NCI-H774 (cell line): ENCODE results near the gene PNLDC1.
A peak's percentile ranks its signal among the peaks of the same experiment; 100 is the strongest.
"Not testable (repeated sequence)": the region's sequence is repeated elsewhere in the genome, so short reads cannot be mapped to it uniquely, and the experiment has no call there.

Experiments used
- DNase-seq: peaks from one replicate; lab custom pipeline; 2025; lab: John Stamatoyannopoulos, UW

The PNLDC1 gene

GRCh38 chr6:159778542-159779103 is 21.5 kb upstream of the PNLDC1 start:
- no peak for DNase-seq

- no peak for DNase-seq
Observed at GRCh38 chr6:159788276-159788675, 11.8 kb upstream of the PNLDC1 start.

GRCh38 chr6:159788753-159789376 is 11.2 kb upstream of the PNLDC1 start:
- DNase-seq: no peak

GRCh38 chr6:159789377-159790148 is 10.5 kb upstream of the PNLDC1 start, which contains the start of gene TCP1:
Gene TCP1, minus strand, starts transcription at chr6:159789602. Its CDS starts 134 bp downstream, at chr6:159789468.
- peak; percentile 100 for DNase-seq

- peak; percentile 98 for DNase-seq
Observed at GRCh38 chr6:159790149-159790955, 9.7 kb upstream of the PNLDC1 start, which contains the start of gene MRPL18. Gene MRPL18, plus strand, starts transcription at chr6:159790467. Its CDS starts 121 bp downstream, at chr6:159790588.

- DNase-seq: no peak
Observed at GRCh38 chr6:159790956-159791598, 9.0 kb upstream of the PNLDC1 start.

GRCh38 chr6:159794976-159795375 is 5.1 kb upstream of the PNLDC1 start:
- DNase-seq: not testable (repeated sequence)

- DNase-seq: no peak
Observed at GRCh38 chr6:159797554-159797953, 2.5 kb upstream of the PNLDC1 start.

GRCh38 chr6:159801935-159802334 is 1.9 kb downstream of the PNLDC1 start:
- DNase-seq: no peak

GRCh38 chr6:159804504-159804903 is 4.4 kb downstream of the PNLDC1 start:
- peak; percentile 65 for DNase-seq

- no peak for DNase-seq
Observed at GRCh38 chr6:159805440-159806020, 5.5 kb downstream of the PNLDC1 start.

GRCh38 chr6:159806021-159806458 is 6.0 kb downstream of the PNLDC1 start:
- no peak for DNase-seq

GRCh38 chr6:159807150-159807858 is 7.2 kb downstream of the PNLDC1 start:
- no peak for DNase-seq

GRCh38 chr6:159808647-159809046 is 8.6 kb downstream of the PNLDC1 start:
- DNase-seq: no peak

- no peak for DNase-seq
Observed at GRCh38 chr6:159809149-159809548, 9.1 kb downstream of the PNLDC1 start.

GRCh38 chr6:159813781-159814180 is 13.7 kb downstream of the PNLDC1 start:
- no peak for DNase-seq

- no peak for DNase-seq
Observed at GRCh38 chr6:159815410-159815809, 15.3 kb downstream of the PNLDC1 start.

- DNase-seq: not testable (repeated sequence)
Observed at GRCh38 chr6:159816775-159817174, 16.7 kb downstream of the PNLDC1 start.

- DNase-seq: no peak
Observed at GRCh38 chr6:159817951-159818739, 18.1 kb downstream of the PNLDC1 start.

- DNase-seq: no peak
Observed at GRCh38 chr6:159819098-159819497, 19.0 kb downstream of the PNLDC1 start.
